Neural progenitor cell (in vitro differentiated cells): ENCODE measurements around the gene ELMOD1.

Experiments used
- EZH2 ChIP-seq: fragments of 200-600 bp; sonication (generic); IDR thresholded peaks from 2 replicates; pipeline ENCODE4 v1.6.1; 2017; ENCODE audit warnings: antibody characterized with exemption, mild to moderate bottlenecking, moderate library complexity
- TF ChIP-seq, protein P1 (sequence below): fragments of 200-600 bp; sonication (generic); IDR thresholded peaks from 2 replicates; pipeline ENCODE4 v1.5.1; 2017; ENCODE audit warnings: antibody characterized with exemption, mild to moderate bottlenecking

GRCh38 chr11:107677924-107678631 lies 87.1 kb downstream of the ELMOD1 start:
- TF ChIP-seq, protein P1, sequence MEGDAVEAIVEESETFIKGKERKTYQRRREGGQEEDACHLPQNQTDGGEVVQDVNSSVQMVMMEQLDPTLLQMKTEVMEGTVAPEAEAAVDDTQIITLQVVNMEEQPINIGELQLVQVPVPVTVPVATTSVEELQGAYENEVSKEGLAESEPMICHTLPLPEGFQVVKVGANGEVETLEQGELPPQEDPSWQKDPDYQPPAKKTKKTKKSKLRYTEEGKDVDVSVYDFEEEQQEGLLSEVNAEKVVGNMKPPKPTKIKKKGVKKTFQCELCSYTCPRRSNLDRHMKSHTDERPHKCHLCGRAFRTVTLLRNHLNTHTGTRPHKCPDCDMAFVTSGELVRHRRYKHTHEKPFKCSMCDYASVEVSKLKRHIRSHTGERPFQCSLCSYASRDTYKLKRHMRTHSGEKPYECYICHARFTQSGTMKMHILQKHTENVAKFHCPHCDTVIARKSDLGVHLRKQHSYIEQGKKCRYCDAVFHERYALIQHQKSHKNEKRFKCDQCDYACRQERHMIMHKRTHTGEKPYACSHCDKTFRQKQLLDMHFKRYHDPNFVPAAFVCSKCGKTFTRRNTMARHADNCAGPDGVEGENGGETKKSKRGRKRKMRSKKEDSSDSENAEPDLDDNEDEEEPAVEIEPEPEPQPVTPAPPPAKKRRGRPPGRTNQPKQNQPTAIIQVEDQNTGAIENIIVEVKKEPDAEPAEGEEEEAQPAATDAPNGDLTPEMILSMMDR, result no peak
- TF ChIP-seq EZH2, result no peak
